ENCODE measurements around the gene SLC35G3. TPM values are rescaled to one million over a fixed set of nuclear protein-coding genes. Genes with fewer than 3 reads are reported as not detected.

Gene SLC35G3
- total and polyA plus RNA-seq, 2 of the 13 experiments (the other 11 are each of a cell fraction or from before 2014, with no cell fraction given) = not detected

GRCh38 chr17:35214631-35215273, 20.6 kb upstream of the SLC35G3 start (continued):
- TF ChIP-seq PHF20 (CRISPR knock-in tag; IDR thresholded peaks at IDR 0.05) = no peak
- no peak for TF ChIP-seq ONECUT2 (CRISPR knock-in tag; IDR thresholded peaks at IDR 0.05)
- no peak for TF ChIP-seq ATF6 (CRISPR knock-in tag; conservative IDR thresholded peaks at IDR 0.05)
- no peak for TF ChIP-seq ZNF879 (CRISPR knock-in tag; IDR thresholded peaks at IDR 0.05)

- intact Hi-C loops (cut with micrococcal nuclease; ENCODE audit: unreplicated experiment) = no loop called here
- no peaks in the 10 kb centered on the region for H3K9me3 ChIP-seq (ENCODE audit: low read length)
- H3K79me2 ChIP-seq (ENCODE audit: insufficient read depth, low read length) = no peaks in the 10 kb centered on the region
- no peak for TF ChIP-seq NFAT5 (CRISPR knock-in tag; IDR thresholded peaks at IDR 0.05)
- no peak for TF ChIP-seq PBX2 (CRISPR knock-in tag; IDR thresholded peaks at IDR 0.05)
- TF ChIP-seq HOXA3 (CRISPR knock-in tag; IDR thresholded peaks at IDR 0.05) = no peak
- TF ChIP-seq PHF5A (CRISPR knock-in tag; IDR thresholded peaks at IDR 0.05; ENCODE audit: low read depth, unreplicated experiment) = no peak
- no peak for TF ChIP-seq HOXD1 (CRISPR knock-in tag; IDR thresholded peaks at IDR 0.05)
- no peak for TF ChIP-seq NCOA1 (CRISPR knock-in tag; IDR thresholded peaks at IDR 0.05)
- TF ChIP-seq KLF12 (CRISPR knock-in tag; IDR thresholded peaks at IDR 0.05; ENCODE audit: borderline replicate concordance) = no peak
- no peak overlapping the region for H3K27ac ChIP-seq (ENCODE audit: extremely low read length, insufficient read depth, low read length)
- WGBS (ENCODE audit: low lambda C conversion rate) = 0% methylated on average over 3 of the region's 3 CpGs
- H3K4me3 ChIP-seq (replicated peaks in 1 of 3; ENCODE audit: insufficient read depth in 1 of 3, low read depth in 2 of 3, low read length in 3 of 3) = no peak overlapping the region
- H3K9ac ChIP-seq (ENCODE audit: insufficient read depth, low read depth, low read length) = no peak overlapping the region
- peaks cover 0 to 9% of the 10 kb centered on the region in 2 experiments; a peak in 2 of 5 replicates for H3K27me3 ChIP-seq (ENCODE audit: control insufficient read depth in 1 of 2, insufficient read depth in 2 of 2, low read length in 2 of 2)
- H3K4me2 ChIP-seq (ENCODE audit: low read depth, low read length) = no peak overlapping the region
- H3K4me1 ChIP-seq (ENCODE audit: insufficient read depth, low read length) = no peaks in the 10 kb centered on the region
- no peaks in the 10 kb centered on the region for H4K20me1 ChIP-seq (ENCODE audit: insufficient read depth, low read length)
- no peak overlapping the region for H2AFZ ChIP-seq (ENCODE audit: low read length)
- in situ Hi-C loops (cut with HindIII; ENCODE audit: extremely low pct_ligation_motif_present, low pct_unique_long_range_greater_than_20kb) = no loop called here
- no peak for FAIRE-seq
- ChIA-PET POLR2A (no interaction called here), CTCF (ENCODE audit: low intra/inter-chr PET ratio, low total read pairs) (no interaction called here)
- ATAC-seq = no peak
- no peak for DNase-seq (ENCODE audit: low spot score)
- no peaks in the 10 kb centered on the region for H3K36me3 ChIP-seq (replicated peaks in 1 of 2; ENCODE audit: control insufficient read depth in 1 of 2, insufficient read depth in 2 of 2, low read length in 2 of 2)
- no TSS peak for BruUV-seq (replicated peaks)
Observed at GRCh38 chr17:35214192-35214591, 20.0 kb upstream of the SLC35G3 start.
